Activated T-cell treated with anti-CD3 and anti-CD28 coated beads for 1 hour (primary cell): ENCODE measurements around the gene PTGES3.
"Not testable (repeated sequence)": the region's sequence is repeated elsewhere in the genome, so short reads cannot be mapped to it uniquely, and the experiment has no call there.

Experiments used
- DNase-seq: peaks from one replicate; pipeline ENCODE4 v3.0.0-alpha.2; 2020; ENCODE audit warnings: low read depth

The PTGES3 gene

GRCh38 chr12:56657416-56658379 lies 30.4 kb downstream of the PTGES3 start:
- no peak for DNase-seq

- not testable (repeated sequence) for DNase-seq
Observed at GRCh38 chr12:56653781-56654180, 34.3 kb downstream of the PTGES3 start.

- not testable (repeated sequence) for DNase-seq
Observed at GRCh38 chr12:56648023-56648422, 40.1 kb downstream of the PTGES3 start.

- DNase-seq = peak; percentile 71
Observed at GRCh38 chr12:56645717-56646446, 42.2 kb downstream of the PTGES3 start, which contains the start of gene ATP5F1B. ATP5F1B (minus strand) TSS chr12:56645984; CDS start chr12:56645963, 21 bp downstream.

- DNase-seq = no peak
Observed at GRCh38 chr12:56645201-56645716, 42.8 kb downstream of the PTGES3 start.

- DNase-seq = no peak
Observed at GRCh38 chr12:56644654-56645053, 43.4 kb downstream of the PTGES3 start.

GRCh38 chr12:56641219-56641618 lies 46.9 kb downstream of the PTGES3 start:
- no peak for DNase-seq

- no peak for DNase-seq
Observed at GRCh38 chr12:56637621-56638020, 50.5 kb downstream of the PTGES3 start.

- DNase-seq = peak; percentile 95
Observed at GRCh38 chr12:56636675-56637540, 51.2 kb downstream of the PTGES3 start.

- DNase-seq = peak; percentile 70
Observed at GRCh38 chr12:56635806-56636674, 52.0 kb downstream of the PTGES3 start.

GRCh38 chr12:56634837-56635791 lies 53.0 kb downstream of the PTGES3 start:
- peak; percentile 55 for DNase-seq

GRCh38 chr12:56634242-56634836 lies 53.7 kb downstream of the PTGES3 start:
- no peak for DNase-seq

GRCh38 chr12:56633468-56634241 lies 54.4 kb downstream of the PTGES3 start:
- DNase-seq = no peak

- DNase-seq = no peak
Observed at GRCh38 chr12:56632701-56633467, 55.2 kb downstream of the PTGES3 start.

- peak; percentile 33 for DNase-seq
Observed at GRCh38 chr12:56631790-56632700, 56.0 kb downstream of the PTGES3 start.

- peak; percentile 80 for DNase-seq
Observed at GRCh38 chr12:56630180-56630632, 57.9 kb downstream of the PTGES3 start, which contains the start of gene BAZ2A. BAZ2A (minus strand) TSS chr12:56630326; CDS start chr12:56617530, 12,796 bp downstream.
